ENCODE measurements around the gene RHBDL1. TPM values are rescaled to one million over a fixed set of nuclear protein-coding genes. Genes with fewer than 3 reads are reported as not detected.

The RHBDL1 gene
- total and polyA plus RNA-seq, 10 of the 15 experiments (the other 5 are each of a cell fraction or from before 2014, with no cell fraction given) = 0.04 to 1.3 (median 0.65) TPM; not detected in 5

- TF ChIP-seq BCLAF1 (IDR thresholded peaks at IDR 0.05) (no peak), SRF (IDR thresholded peaks at IDR 0.05; ENCODE audit: low read depth in 2 of 2, low read length in 2 of 2) (no peak), POU2F2 (IDR thresholded peaks at IDR 0.05; ENCODE audit: borderline replicate concordance, low read depth, low read length) (peak; percentile 54; the same call in 1 of the 3 replicates), MTA3 (IDR thresholded peaks at IDR 0.05; ENCODE audit: borderline replicate concordance, low read length) (no peak), YBX1 (IDR thresholded peaks at IDR 0.05) (no peak), FOXK2 (IDR thresholded peaks at IDR 0.05) (no peak), EED (IDR thresholded peaks at IDR 0.05; ENCODE audit: low read depth) (no peak), STAT1 (conservative IDR thresholded peaks at IDR 0.05) (no peak), RCOR1 (conservative IDR thresholded peaks at IDR 0.05; ENCODE audit: low read depth, low read length) (no peak), MEF2A (IDR thresholded peaks at IDR 0.05; ENCODE audit: insufficient read depth, low read depth, low read length) (no peak)
- TF ChIP-seq, protein P1, sequence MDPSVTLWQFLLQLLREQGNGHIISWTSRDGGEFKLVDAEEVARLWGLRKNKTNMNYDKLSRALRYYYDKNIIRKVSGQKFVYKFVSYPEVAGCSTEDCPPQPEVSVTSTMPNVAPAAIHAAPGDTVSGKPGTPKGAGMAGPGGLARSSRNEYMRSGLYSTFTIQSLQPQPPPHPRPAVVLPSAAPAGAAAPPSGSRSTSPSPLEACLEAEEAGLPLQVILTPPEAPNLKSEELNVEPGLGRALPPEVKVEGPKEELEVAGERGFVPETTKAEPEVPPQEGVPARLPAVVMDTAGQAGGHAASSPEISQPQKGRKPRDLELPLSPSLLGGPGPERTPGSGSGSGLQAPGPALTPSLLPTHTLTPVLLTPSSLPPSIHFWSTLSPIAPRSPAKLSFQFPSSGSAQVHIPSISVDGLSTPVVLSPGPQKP (IDR thresholded peaks at IDR 0.05; ENCODE audit: low read depth, low read length) = no peak
- TF ChIP-seq, protein P2, sequence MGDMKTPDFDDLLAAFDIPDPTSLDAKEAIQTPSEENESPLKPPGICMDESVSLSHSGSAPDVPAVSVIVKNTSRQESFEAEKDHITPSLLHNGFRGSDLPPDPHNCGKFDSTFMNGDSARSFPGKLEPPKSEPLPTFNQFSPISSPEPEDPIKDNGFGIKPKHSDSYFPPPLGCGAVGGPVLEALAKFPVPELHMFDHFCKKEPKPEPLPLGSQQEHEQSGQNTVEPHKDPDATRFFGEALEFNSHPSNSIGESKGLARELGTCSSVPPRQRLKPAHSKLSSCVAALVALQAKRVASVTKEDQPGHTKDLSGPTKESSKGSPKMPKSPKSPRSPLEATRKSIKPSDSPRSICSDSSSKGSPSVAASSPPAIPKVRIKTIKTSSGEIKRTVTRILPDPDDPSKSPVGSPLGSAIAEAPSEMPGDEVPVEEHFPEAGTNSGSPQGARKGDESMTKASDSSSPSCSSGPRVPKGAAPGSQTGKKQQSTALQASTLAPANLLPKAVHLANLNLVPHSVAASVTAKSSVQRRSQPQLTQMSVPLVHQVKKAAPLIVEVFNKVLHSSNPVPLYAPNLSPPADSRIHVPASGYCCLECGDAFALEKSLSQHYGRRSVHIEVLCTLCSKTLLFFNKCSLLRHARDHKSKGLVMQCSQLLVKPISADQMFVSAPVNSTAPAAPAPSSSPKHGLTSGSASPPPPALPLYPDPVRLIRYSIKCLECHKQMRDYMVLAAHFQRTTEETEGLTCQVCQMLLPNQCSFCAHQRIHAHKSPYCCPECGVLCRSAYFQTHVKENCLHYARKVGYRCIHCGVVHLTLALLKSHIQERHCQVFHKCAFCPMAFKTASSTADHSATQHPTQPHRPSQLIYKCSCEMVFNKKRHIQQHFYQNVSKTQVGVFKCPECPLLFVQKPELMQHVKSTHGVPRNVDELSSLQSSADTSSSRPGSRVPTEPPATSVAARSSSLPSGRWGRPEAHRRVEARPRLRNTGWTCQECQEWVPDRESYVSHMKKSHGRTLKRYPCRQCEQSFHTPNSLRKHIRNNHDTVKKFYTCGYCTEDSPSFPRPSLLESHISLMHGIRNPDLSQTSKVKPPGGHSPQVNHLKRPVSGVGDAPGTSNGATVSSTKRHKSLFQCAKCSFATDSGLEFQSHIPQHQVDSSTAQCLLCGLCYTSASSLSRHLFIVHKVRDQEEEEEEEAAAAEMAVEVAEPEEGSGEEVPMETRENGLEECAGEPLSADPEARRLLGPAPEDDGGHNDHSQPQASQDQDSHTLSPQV (IDR thresholded peaks at IDR 0.05) = no peak
- TF ChIP-seq, protein P3, sequence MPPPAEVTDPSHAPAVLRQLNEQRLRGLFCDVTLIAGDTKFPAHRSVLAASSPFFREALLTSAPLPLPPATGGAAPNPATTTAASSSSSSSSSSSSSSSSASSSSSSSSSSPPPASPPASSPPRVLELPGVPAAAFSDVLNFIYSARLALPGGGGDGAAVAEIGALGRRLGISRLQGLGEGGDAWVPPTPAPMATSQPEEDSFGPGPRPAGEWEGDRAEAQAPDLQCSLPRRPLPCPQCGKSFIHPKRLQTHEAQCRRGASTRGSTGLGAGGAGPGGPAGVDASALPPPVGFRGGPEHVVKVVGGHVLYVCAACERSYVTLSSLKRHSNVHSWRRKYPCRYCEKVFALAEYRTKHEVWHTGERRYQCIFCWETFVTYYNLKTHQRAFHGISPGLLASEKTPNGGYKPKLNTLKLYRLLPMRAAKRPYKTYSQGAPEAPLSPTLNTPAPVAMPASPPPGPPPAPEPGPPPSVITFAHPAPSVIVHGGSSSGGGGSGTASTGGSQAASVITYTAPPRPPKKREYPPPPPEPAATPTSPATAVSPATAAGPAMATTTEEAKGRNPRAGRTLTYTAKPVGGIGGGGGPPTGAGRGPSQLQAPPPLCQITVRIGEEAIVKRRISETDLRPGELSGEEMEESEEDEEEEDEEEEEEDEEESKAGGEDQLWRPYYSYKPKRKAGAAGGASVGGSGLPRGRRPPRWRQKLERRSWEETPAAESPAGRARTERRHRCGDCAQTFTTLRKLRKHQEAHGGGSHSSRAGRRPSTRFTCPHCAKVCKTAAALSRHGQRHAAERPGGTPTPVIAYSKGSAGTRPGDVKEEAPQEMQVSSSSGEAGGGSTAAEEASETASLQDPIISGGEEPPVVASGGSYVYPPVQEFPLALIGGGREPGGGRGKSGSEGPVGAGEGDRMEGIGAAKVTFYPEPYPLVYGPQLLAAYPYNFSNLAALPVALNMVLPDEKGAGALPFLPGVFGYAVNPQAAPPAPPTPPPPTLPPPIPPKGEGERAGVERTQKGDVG (CRISPR knock-in tag; IDR thresholded peaks at IDR 0.05) = no peak
- TF ChIP-seq, protein P4, sequence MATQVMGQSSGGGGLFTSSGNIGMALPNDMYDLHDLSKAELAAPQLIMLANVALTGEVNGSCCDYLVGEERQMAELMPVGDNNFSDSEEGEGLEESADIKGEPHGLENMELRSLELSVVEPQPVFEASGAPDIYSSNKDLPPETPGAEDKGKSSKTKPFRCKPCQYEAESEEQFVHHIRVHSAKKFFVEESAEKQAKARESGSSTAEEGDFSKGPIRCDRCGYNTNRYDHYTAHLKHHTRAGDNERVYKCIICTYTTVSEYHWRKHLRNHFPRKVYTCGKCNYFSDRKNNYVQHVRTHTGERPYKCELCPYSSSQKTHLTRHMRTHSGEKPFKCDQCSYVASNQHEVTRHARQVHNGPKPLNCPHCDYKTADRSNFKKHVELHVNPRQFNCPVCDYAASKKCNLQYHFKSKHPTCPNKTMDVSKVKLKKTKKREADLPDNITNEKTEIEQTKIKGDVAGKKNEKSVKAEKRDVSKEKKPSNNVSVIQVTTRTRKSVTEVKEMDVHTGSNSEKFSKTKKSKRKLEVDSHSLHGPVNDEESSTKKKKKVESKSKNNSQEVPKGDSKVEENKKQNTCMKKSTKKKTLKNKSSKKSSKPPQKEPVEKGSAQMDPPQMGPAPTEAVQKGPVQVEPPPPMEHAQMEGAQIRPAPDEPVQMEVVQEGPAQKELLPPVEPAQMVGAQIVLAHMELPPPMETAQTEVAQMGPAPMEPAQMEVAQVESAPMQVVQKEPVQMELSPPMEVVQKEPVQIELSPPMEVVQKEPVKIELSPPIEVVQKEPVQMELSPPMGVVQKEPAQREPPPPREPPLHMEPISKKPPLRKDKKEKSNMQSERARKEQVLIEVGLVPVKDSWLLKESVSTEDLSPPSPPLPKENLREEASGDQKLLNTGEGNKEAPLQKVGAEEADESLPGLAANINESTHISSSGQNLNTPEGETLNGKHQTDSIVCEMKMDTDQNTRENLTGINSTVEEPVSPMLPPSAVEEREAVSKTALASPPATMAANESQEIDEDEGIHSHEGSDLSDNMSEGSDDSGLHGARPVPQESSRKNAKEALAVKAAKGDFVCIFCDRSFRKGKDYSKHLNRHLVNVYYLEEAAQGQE (IDR thresholded peaks at IDR 0.05; ENCODE audit: low read depth, low read length) = no peak
Measured at GRCh38 chr16:660459-661183, 14.8 kb upstream of the RHBDL1 start (continued).
